GM18870 (cell line): ENCODE measurements around the gene BCL7B.
"Not testable (repeated sequence)": the region's sequence is repeated elsewhere in the genome, so short reads cannot be mapped to it uniquely, and the experiment has no call there.

ENCODE experiments used
- ATAC-seq: cut with Tn5 transposase; IDR thresholded peaks from one replicate; pipeline ENCODE4 v1.9.1; 2021; ENCODE audit warnings: moderate library complexity; ENCODE audit not compliant: unreplicated experiment

BCL7B gene

DNA sequence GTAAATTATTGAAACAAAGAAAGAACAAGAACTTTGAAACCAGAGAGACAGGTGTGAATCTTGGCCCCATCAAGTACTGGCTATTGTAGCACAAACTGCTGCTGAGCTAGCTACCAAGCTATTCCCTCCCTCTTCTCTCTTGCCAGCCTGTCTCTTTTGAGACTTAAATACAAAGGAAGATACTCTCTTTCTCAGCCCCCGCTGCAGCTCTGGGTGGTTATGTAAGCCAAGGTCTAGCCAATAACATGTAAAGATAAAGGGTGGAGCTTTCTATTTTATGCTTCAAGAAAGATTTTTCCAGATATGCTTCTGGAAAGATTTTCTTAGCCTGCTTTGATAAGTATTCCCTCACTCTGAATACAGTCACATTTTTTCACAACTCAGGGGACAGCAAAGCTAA, 52.6 kb downstream of the BCL7B start:
- no peak for ATAC-seq

DNA sequence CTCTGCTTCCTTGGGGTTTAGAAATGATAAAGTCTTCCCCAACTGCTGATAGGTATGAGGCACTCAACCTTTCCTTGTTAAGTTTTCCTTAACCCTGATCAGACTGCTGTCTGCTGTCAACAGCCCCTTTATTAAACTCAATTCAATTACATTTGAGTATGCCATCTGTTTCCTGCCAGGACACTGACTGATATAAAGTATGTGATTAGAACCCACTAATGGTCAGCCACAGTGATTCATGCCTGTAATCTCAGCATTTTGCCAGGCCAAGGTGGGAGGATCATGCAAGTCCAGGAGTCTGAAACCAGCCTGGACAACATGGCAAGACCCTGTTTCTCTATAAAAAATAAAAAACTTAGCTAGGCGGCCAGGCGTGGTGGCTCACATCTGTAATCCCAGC, 53.5 kb downstream of the BCL7B start:
- ATAC-seq = no peak

DNA sequence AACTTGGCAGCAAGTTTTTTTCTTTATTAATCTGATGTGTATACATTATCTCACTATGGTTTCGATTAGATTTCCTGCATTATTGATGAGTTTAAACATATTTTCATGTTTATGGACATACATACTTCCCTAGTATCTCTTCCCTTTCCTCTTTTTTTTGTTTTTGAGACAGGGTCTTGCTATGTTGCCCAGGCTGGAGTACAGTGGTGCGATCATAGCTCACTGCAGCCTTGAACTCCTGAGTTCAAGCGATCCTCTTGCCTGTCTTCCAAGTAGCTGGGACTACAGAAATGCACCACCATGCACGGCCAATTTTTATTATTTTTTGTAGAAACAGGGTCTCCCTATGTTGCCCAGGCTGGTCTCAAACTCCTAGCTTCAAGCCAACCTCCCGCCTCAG, 54.3 kb downstream of the BCL7B start:
- no peak for ATAC-seq

- no peak for ATAC-seq
Measured at GRCh38 chr7:73496626-73497025, 60.9 kb downstream of the BCL7B start.

DNA sequence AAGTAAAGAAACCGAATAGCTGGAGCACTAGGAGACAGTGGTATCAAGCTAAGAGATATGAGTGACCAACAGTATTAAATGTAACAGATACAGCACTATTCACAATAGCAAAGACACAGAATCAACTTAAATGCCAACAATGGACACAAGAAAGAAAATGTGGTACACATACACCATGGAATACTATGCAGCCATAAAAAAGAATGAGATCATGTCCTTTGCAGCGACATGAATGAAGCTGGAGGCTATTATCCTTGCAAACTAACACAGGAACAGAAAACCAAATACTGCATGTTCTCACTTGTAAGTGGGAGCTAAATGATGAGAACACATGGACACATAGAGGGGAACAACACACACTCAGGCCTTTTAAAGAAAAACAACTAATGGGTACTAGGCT, 62.0 kb downstream of the BCL7B start:
- ATAC-seq = not testable (repeated sequence)

- no peak for ATAC-seq
Measured at GRCh38 chr7:73489976-73490375, 67.5 kb downstream of the BCL7B start.

GRCh38 chr7:73487486-73487885, 70.0 kb downstream of the BCL7B start:
- ATAC-seq = no peak
